HG03045 (cell line): ENCODE results near the gene APBB1IP.
"Not testable (repeated sequence)": the region's sequence is repeated elsewhere in the genome, so short reads cannot be mapped to it uniquely, and the experiment has no call there.

Experiments
- ATAC-seq: cut with Tn5 transposase; IDR thresholded peaks from one replicate; pipeline ENCODE4 v1.9.1; 2021; ENCODE audit warnings: mild to moderate bottlenecking, moderate library complexity; ENCODE audit not compliant: unreplicated experiment

The APBB1IP gene

DNA sequence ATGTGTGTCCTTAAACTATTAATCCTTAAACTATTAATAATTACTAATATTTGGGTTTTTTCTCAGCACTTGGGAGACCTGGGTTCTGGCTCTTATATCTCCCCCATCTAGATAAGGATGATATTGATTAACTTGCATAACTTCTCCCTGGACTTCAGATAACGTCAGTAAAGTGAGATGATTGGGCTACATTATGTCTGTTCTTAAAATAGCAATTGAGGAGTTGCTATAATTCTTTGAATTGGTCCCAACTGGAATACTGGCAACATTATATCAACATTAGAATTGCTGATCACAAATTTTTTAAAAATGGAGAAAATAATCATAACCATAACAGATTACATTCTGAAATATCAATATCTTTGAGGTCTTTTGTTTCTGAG is 1.9 kb downstream of the APBB1IP start:
- no peak for ATAC-seq

DNA sequence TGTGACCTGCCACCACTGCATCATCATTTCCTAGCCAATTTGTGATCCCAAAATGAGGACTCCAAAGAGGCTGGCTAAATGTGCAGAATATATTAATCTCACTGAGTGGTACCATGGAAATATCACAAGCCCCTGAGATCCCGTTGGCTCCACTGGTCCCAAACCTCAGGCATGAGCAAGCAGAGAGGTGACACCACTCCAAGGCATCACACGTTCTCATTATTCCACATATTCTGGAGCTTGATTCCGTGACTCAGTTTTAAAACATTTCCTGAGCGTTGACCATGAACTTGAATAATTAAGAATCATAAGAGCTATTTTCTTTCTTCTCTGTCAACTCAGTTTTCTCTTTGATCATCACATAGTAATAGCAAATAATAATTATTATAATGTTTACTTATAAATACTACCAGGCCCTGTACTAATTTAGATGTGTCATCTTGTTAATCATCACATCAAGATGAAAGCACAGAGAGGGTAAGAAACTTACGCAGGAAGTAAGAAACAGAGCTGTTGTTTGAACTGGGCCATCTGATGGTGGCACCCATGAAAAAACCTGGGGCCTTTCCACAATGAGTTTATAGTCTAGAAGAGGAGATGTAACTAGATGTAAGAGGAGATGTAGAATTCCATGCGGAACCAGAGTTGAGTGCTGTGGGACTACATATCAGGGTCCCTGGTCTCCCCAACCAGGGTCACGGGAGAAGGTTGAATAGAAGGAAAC is 3.5 kb downstream of the APBB1IP start:
- ATAC-seq, result no peak

DNA sequence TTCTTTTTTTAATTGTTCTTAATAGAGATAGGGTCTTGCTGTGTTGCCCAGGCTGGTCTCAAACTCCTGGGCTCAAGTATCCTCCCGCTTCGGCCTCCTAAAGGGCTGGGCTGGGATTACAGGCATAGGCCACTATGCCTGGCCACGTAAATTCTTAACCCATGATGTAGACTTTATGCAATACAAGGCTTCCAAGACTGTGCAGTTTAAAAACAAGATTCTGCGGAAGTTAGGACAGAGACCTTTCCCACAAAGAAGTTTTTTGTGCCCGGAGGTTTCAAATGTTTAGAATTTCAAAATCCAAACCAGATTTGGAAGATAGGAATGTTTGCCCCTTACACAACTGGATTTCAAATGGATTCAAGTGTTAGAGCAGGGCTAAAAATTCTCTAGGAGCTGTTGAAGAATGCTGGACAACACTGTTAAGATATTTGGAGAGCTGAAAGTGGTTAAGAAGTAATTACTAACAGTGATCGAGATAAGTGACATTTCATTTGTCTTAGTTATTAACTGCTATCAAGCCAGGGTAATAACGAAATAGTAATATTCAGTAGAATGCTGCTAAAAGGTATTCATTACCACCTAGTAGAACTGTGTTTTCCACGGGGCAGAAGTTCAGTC is 7.4 kb downstream of the APBB1IP start:
- no peak for ATAC-seq

DNA sequence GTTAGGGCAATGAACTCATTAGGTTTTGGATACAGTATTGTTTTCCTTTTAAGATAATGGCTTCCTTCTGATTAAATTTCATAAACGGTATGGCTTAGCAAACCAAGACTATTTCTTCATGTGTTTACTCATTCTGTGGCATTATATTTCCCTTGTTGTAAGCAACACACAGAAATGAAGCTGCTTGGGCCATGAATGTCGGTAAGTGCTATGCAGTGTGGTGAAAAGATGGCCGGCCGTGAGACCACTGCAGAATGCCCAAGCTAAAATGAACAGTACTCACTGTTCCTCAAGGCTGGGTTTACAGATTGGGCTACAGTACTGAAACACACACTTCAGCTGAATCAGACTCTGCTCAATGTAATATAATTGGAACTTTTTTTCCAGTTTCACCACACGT is 8.1 kb downstream of the APBB1IP start:
- ATAC-seq, result no peak

DNA sequence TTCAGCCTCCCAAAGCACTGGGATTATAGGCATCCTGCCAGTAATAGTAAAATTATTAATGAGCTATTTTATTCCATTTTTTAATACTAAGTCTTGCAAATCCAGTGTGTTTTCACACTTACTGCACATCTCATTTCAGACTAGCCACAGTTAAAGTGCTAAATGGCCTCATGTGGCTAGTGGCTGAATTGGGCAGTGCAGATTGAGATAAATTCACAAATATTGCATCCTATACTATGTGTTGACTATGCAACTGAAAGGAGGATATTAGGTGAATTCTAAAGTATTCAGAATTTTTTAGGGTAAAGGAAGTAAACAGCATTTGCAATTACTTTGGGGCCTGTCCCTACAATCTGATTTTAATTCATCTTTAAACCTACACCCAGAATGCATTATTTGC is 10.2 kb downstream of the APBB1IP start:
- ATAC-seq, result no peak

DNA sequence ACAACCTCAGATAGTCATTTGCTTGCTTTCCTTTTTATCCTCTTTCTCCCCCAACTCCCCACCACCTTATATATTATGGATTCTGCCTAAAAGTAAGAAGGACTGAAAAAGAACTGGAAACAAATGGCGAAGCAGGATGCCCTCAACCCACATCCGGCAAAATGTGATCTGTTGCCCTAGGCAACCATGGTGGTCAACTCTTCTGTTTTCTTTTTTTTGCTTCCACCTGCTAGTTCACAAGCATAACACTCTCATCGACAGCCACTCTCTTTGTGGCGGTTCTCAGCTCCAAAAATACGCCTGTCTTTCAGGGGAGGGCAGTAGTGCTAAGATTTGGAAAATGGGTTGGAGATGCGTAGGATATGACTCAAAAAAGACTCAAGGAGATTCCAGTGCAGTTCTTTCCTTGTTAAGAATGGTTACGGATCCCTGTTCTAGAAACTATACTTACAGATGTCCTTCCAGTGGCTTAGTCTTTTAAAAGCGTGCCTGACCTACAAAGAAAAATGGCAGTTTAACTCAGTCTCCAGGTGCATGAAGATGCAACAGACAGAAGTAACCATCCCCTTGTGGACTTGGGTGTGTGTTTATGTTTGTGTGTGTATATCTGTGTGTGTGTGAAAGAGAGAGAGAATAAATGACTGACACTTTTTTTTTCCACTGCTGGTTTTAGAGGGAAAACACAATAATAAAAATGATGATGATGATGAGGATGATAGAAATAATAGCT is 10.7 kb downstream of the APBB1IP start:
- ATAC-seq, result peak; percentile 90

DNA sequence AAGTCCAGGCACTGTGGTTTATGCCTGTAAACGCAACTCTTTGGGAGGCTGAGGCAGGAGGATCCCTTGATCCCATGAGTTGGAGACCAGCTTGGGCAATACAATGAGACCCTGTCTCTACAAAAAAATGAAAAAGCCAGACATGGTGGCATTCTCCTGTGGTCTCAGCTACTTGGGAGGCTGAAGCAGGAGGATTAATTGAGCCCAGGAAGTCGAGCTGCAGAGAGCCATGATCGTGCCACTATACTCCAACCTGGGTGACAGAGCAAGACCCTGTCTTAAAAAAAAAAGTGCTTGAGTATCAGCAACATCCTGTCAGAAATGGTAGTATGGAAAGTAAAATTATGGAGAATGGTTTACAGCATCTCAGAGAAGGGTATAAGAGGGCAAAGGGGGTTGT is 11.6 kb downstream of the APBB1IP start:
- ATAC-seq, result no peak

DNA sequence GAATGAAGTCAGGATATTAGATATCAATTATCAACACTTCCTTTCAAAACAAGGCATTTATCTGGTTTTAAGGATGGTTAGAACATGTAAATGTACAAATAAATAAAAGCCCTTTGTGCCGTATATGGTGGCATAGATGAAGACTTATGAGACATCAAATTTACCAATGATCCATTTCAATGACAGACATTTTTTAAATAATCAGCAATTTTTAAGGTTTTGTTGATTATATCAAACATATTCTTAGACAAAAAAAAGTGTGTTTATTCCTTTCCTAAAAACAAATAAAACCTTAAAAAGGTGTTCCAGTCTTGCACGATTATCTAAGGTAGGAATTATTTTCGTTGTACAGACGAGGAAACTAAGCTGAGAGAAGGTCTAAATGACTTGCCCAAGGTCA is 13.8 kb downstream of the APBB1IP start:
- ATAC-seq, result no peak

DNA sequence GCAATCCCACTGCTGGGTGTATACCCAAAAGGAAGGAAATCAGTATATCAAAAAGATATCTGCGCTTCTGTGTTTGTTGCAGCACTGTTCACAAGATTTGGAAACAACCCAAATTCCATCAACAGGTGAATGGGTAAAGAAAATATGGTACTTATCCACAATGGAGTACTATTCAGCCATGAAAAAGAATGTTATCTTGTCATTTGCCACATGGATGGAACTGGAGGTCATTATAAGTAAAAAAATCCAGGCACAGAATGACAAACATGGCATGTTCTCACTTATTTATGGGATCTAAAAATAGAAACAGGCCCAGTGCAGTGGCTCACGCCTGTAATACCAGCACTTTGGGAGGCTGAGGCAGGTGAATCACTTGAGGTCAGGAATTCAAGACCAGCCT is 15.7 kb downstream of the APBB1IP start:
- no peak for ATAC-seq

DNA sequence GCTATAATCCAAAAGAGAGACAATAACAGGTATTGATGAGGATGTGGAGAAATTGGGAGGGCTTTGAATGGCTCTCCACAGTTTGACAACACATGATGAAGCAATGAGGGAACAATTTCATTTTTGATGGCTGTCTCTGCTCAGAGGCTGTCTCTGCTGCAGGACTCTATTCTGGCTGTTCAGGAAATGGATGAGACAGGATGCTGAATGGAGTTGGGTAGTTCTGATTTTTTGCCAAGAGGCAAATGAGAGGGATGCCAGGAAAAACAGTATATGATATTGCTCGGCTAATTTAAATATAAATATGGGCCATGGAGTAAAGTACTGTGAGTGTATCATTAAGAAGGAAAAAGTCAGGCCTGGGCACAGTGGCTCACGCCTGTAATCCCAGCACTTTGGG is 16.8 kb downstream of the APBB1IP start:
- no peak for ATAC-seq

DNA sequence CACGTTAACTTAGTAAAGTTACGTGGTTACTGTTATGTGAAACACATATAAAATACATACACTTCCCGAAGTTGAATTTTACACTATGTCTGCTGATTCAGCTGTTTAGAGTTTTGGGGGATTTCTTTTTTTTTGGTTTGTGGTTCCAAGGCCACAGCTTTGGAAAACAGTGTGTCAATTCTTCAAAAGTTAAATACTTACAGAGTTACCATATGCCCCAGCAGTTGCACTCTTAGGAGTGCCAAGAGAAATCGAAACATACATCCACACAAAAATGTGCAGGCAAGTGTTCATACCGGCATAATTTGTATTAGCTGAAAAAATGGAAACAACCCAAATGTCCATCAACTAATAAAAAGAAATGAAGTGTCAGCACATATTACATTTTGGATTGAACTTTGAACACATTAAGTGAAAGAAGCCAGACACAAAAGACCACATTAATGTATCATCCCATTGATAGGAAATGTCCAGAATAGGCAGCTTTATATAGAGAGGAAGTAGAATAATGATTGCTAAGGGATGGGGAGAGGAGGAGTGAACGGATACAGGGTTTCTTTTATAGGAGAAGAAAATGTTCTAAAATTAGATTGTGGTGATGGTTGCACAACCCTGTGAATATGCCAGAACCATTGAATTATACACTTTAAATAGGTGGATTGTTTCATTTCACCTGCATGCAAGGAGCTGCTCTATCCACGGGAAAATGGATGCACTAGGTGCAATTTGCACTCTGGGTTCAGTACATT is 17.6 kb downstream of the APBB1IP start:
- ATAC-seq, result no peak

DNA sequence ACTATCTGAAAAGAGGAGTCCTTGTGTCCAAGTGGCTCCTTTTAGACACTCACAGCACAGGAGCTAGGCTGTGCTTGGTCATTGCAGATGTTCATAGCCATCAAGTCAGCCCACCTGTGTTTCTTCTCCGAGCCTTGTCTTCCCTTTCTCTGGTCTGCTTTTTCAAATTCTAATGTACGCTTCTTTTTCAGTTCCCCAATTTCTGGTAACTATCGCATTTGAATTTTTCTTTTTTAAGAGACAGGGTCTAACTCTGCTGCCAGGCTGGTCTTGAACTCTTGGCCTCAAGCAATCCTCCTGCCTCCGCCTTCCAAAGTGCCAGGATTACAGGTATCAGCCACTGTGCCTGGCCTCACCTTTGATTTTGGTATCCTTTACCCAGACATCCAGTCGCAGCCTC is 18.9 kb downstream of the APBB1IP start:
- peak; percentile 92 for ATAC-seq

DNA sequence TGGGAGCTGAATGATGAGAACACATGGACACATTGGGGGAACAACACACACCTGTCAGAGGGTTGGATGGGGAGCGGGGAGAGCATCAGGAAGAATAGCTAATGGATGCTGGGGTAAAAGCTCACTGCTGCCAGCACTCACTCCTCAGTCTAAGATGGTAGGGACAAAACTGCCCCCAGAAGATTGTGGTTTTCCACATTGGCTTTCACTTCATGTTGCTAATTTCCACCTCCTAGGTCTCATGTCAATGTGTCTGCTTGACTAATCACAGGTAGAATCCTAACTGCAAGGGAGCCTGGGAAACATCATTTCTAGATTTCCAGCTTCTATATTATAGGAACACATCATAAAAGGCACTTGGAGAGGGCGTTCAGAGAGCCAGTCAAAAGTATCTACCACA is 22.6 kb downstream of the APBB1IP start:
- no peak for ATAC-seq

DNA sequence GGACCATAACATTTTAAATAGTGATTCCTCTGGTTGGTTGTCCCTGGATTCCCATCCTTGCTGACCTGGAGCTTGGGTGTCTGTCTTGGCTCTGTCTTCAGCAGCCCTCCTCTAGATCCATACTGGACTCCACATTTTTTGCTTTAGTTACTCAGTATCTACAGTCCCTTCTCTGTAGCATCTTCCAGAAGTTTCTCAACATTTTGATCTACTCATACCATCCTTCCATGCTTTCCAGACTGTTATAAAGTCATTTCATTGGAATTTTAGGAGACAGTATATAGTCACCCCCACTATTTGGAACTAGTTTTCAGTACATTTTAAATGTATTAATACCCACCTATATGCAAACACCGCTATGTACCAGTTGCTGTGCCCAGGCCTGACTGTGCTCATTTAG is 25.8 kb downstream of the APBB1IP start:
- ATAC-seq, result no peak

DNA sequence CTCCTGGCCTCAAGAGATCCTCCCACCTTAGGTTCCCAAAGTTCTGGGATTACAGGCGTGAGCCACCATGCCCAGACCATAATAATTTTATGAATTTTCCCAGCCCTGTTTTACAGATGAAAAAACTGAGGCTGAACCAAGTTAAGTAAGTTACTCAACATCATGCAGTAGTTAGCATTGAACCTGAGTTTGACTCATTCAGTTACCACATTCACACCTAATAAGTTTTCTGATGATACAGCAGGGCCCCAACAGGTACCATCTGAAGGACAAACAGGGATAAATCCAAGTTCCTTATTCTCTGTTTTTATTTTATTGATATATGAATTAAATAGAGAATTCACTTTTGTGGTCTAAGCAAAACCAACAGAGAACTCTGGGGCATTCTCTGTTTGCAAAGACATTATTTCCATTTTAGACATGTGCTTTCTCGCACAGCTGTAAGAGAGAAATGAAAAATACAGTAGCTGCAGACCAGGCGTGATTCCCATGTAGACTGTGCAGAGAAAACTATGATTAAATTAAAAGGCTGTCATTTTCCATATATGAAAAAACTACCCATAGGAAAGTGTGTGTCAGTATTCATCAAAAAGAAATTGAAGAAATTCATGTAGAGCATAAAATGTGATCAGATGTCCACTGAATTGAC is 26.6 kb downstream of the APBB1IP start:
- ATAC-seq, result no peak

DNA sequence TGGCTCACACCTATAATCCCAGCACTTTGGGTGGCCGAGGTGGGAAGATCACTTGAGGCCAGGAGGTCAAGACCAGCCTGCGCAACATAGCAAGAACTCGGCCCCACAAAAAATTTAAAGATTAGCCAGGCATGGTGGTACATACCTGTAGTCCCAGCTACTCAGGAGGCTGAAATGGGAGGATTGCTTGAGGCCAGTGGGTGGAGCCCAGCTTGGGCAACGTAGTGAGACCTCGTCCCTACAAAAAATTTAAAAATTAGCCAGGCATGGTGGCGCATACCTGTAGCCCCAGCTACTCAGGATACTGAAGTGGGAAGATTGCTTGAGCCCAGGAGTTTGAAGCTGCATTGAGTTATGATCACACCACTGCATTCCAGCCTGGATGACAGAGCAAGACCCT is 28.4 kb downstream of the APBB1IP start:
- ATAC-seq, result not testable (repeated sequence)

DNA sequence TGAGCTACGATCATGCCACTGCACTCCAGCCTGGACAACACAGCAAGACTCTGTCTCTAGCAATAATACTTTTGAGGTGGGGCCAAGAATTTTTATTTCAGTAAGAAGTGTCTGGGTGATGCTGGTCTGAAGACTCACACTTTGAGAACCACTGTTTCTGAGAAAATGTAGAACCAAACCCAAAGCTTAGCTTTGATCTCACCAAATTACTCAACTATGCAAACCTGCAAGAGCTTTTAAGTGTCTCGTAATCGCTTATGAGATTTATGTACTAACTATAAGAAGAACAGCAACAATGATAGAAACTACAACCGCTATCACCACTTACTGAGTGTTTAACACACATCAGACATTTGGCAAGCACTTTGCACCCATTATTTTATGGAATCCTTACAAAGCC is 29.5 kb downstream of the APBB1IP start:
- no peak for ATAC-seq

DNA sequence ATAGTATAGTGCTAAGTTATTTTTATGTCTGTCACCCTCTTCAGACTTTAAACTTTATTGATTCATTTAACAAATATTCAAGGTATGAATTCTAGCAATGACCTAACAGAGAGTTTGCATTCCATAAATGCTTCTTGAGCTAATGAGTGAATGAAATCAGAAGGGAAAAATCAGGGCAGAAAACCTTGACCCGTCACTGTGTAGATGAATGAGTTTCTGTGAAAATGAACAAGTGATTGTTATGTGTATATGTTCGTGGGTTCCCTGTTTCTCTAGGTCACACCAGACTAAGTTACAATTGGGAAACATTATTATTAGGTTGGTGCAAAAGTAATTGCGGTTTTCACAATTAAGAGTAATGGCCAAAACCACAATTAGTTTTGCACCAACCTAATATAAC is 30.1 kb downstream of the APBB1IP start:
- ATAC-seq, result no peak

DNA sequence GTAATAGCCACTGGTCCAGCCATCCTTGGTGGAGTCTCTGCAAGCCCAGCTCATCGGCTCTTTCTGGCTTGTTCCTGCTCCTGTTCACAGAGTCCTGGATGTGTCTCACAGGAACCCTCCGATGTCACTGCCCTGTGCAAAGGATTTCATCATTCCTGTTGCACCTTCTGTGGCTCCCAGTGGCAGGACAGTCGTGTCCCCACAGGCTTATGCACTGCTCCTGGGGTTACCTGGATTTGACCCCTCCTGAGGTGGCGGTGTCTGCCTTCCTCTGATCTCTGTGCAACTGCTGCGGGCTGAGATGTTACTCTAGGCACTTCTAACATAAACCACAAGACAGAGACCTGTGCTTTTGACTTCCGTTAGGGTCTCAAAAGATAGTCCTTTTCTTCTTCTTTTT is 30.6 kb downstream of the APBB1IP start:
- no peak for ATAC-seq

DNA sequence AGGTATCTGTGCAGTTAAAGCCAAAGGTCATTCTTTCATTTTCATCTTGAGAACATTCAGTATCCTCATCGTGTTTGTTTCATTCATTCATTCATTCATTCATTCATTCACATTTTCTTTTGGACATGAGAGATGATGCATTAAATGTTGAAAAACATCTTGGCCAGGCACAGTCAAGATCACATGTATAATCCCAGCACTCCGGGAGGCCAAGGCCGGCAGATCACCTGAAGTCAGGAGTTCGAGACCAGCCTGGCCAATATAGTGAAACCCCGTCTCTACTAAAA is 34.3 kb downstream of the APBB1IP start:
- no peak for ATAC-seq

DNA sequence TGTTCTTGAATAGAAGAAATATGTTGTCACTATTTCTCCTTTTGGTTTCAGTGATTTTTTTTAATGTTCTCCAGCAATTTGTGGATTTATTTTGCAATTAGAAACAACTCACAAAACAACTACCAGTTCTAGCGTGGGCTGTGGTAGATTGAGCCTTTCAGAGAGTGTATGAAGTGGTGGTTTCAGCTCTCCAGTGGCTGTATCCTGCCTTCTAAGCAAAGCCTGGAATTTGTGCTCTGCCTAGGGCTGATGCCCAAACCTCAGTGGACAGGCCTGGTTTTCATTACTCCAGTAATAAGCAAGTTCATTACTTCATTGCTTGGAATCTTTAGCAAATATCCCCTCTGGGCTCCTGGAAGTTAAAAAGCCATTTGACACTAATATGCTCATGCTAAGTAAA is 35.9 kb downstream of the APBB1IP start:
- ATAC-seq, result no peak
